ENCODE measurements around the gene NECAP2. TPM values are rescaled to one million over a fixed set of nuclear protein-coding genes. Genes with fewer than 3 reads are reported as not detected.
"Not testable (repeated sequence)": the region's sequence is repeated elsewhere in the genome, so short reads cannot be mapped to it uniquely, and the experiment has no call there.

NECAP2 gene
- total RNA-seq, 1 donor from 2014 or later, result 75.2 TPM

- H3K9me3 Mint-ChIP-seq; DNase-seq (ENCODE audit: low spot score); H3K27ac Mint-ChIP-seq; H3K27me3 Mint-ChIP-seq (ENCODE audit: low read depth); H3K36me3 Mint-ChIP-seq (ENCODE audit: low read depth): not testable (repeated sequence)
- H3K4me3 Mint-ChIP-seq (ENCODE audit: low read depth), result peak overlapping the region; percentile 83
- H3K4me1 Mint-ChIP-seq (ENCODE audit: low read depth), result peaks cover 15% of the 10 kb centered on the region
- intact Hi-C loops (cut with micrococcal nuclease), result loop anchor here (5.0 kb wide), 2 partner anchors 130 to 145 kb away; partner anchors contain the start of genes FBXO42 and SZRD1
Observed at GRCh38 chr1:16497474-16497904, 57.0 kb downstream of the NECAP2 start.

- H3K9me3 Mint-ChIP-seq; H3K27ac Mint-ChIP-seq; H3K36me3 Mint-ChIP-seq (ENCODE audit: low read depth); DNase-seq (ENCODE audit: low spot score); H3K27me3 Mint-ChIP-seq (ENCODE audit: low read depth): not testable (repeated sequence)
- peak overlapping the region; percentile 83 for H3K4me3 Mint-ChIP-seq (ENCODE audit: low read depth)
- intact Hi-C loops (cut with micrococcal nuclease), result loop anchor here (2.0 to 5.0 kb wide), 3 partner anchors 57 to 146 kb away; partner anchors contain the start of genes FBXO42, NECAP2 and SZRD1
- H3K4me1 Mint-ChIP-seq (ENCODE audit: low read depth), result peaks cover 10% of the 10 kb centered on the region
Observed at GRCh38 chr1:16498047-16498446, 57.5 kb downstream of the NECAP2 start.

GRCh38 chr1:16498573-16499413 lies 58.3 kb downstream of the NECAP2 start:
- Mint-ChIP-seq H3K4me3 (ENCODE audit: low read depth) (peak overlapping the region; percentile 84), H3K9me3 (no peaks in the 10 kb centered on the region), H3K4me1 (ENCODE audit: low read depth) (peaks cover 10% of the 10 kb centered on the region), H3K27me3 (ENCODE audit: low read depth) (peaks cover 11% of the 10 kb centered on the region), H3K36me3 (ENCODE audit: low read depth) (no peaks in the 10 kb centered on the region), H3K27ac (no peak overlapping the region)
- intact Hi-C loops (cut with micrococcal nuclease), result loop anchor here (2.0 to 5.0 kb wide), 3 partner anchors 58 to 146 kb away; partner anchors contain the start of genes FBXO42, NECAP2 and SZRD1
- DNase-seq (ENCODE audit: low spot score), result peak; percentile 83

- intact Hi-C loops (cut with micrococcal nuclease); DNase-seq (ENCODE audit: low spot score); H3K36me3 Mint-ChIP-seq (ENCODE audit: low read depth); H3K27ac Mint-ChIP-seq; H3K9me3 Mint-ChIP-seq: not testable (repeated sequence)
- Mint-ChIP-seq H3K27me3 (ENCODE audit: low read depth) (peaks cover 11% of the 10 kb centered on the region), H3K4me1 (ENCODE audit: low read depth) (peaks cover 10% of the 10 kb centered on the region), H3K4me3 (ENCODE audit: low read depth) (peak overlapping the region; percentile 84)
Observed at GRCh38 chr1:16500466-16500865, 59.9 kb downstream of the NECAP2 start.

- DNase-seq (ENCODE audit: low spot score); H3K9me3 Mint-ChIP-seq; H3K27ac Mint-ChIP-seq; H3K36me3 Mint-ChIP-seq (ENCODE audit: low read depth); intact Hi-C loops (cut with micrococcal nuclease): not testable (repeated sequence)
- Mint-ChIP-seq H3K4me1 (ENCODE audit: low read depth) (peaks cover 10% of the 10 kb centered on the region), H3K27me3 (ENCODE audit: low read depth) (peaks cover 11% of the 10 kb centered on the region), H3K4me3 (ENCODE audit: low read depth) (peak overlapping the region; percentile 26)
Observed at GRCh38 chr1:16500975-16501374, 60.5 kb downstream of the NECAP2 start.

DNA sequence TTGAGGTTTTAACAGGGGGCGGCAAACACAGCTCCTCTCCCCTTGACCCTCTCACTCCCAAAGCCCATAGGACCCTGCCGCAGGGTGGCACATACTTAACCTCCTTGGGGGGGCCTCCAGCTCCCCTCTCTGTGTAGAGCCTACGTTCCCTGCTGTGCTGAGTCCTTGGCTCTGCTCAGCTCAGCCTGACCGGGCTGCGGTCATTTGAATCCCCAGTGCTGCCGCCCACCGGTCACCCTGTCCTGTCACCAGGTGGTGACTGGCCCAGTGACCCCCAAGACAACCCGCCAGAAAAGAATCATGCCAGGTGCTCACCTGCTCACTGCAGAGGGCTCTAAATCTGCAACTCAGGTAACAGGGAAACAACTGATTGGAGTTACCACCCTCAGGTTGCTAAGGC lies 60.9 kb downstream of the NECAP2 start:
- intact Hi-C loops (cut with micrococcal nuclease); H3K27ac Mint-ChIP-seq; H3K9me3 Mint-ChIP-seq; DNase-seq (ENCODE audit: low spot score); H3K36me3 Mint-ChIP-seq (ENCODE audit: low read depth): not testable (repeated sequence)
- peak overlapping the region; percentile 26 for H3K4me3 Mint-ChIP-seq (ENCODE audit: low read depth)
- H3K4me1 Mint-ChIP-seq (ENCODE audit: low read depth), result peaks cover 10% of the 10 kb centered on the region
- peaks cover 11% of the 10 kb centered on the region for H3K27me3 Mint-ChIP-seq (ENCODE audit: low read depth)

DNA sequence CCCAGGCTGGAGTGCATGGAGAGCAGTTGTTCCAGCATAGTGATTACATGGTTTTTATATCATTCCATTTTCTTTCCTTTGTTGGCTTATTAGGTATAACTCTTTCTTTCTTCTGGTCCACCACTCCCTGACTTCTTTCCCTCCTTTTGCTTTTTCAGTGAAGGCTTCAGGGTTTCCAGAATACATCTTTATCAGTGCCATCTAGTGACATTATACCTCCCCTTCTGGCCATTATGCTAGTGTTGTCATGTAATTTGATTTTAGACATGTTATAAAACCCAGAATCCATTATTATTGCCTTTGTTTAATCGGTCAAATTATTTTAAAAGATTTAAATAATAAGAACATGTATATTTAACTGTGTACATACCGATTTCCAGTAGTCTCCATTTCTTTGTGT lies 63.0 kb downstream of the NECAP2 start:
- no peak for DNase-seq (ENCODE audit: low spot score)
- no peak overlapping the region for H3K4me3 Mint-ChIP-seq (ENCODE audit: low read depth)
- peaks cover 12% of the 10 kb centered on the region for H3K27me3 Mint-ChIP-seq (ENCODE audit: low read depth)
- no peaks in the 10 kb centered on the region for H3K36me3 Mint-ChIP-seq (ENCODE audit: low read depth)
- no peak overlapping the region for H3K27ac Mint-ChIP-seq
- intact Hi-C loops (cut with micrococcal nuclease), result no loop called here
- H3K9me3 Mint-ChIP-seq, result peaks cover 5% of the 10 kb centered on the region
- peaks cover 6% of the 10 kb centered on the region for H3K4me1 Mint-ChIP-seq (ENCODE audit: low read depth)

DNA sequence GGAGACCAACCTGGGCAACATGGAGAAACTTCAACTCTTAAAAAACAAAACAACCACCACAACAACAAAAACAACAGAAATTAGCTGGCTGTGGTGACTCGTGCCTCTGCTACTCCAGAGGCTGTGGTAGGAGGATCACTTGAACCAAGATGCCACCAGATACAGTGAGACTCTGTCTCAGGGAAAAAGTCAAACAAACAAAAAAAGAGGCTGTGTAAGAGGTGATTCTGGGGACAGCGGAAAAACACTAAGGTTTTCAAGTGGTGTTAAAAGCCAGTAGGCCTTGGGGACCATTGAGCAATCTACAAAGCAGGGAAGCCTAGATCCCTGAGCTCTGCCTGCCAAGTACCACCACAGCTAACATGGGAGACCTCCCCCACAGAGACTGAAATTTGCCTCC lies 65.3 kb downstream of the NECAP2 start:
- H3K4me1 Mint-ChIP-seq (ENCODE audit: low read depth); H3K27ac Mint-ChIP-seq; H3K9me3 Mint-ChIP-seq; H3K4me3 Mint-ChIP-seq (ENCODE audit: low read depth); DNase-seq (ENCODE audit: low spot score); H3K36me3 Mint-ChIP-seq (ENCODE audit: low read depth); intact Hi-C loops (cut with micrococcal nuclease): not testable (repeated sequence)
- peaks cover 12% of the 10 kb centered on the region for H3K27me3 Mint-ChIP-seq (ENCODE audit: low read depth)

GRCh38 chr1:16506364-16507136 lies 66.0 kb downstream of the NECAP2 start:
- H3K27me3 Mint-ChIP-seq (ENCODE audit: low read depth); H3K9me3 Mint-ChIP-seq; H3K4me3 Mint-ChIP-seq (ENCODE audit: low read depth); H3K36me3 Mint-ChIP-seq (ENCODE audit: low read depth); H3K27ac Mint-ChIP-seq; DNase-seq (ENCODE audit: low spot score); H3K4me1 Mint-ChIP-seq (ENCODE audit: low read depth); intact Hi-C loops (cut with micrococcal nuclease): not testable (repeated sequence)

DNA sequence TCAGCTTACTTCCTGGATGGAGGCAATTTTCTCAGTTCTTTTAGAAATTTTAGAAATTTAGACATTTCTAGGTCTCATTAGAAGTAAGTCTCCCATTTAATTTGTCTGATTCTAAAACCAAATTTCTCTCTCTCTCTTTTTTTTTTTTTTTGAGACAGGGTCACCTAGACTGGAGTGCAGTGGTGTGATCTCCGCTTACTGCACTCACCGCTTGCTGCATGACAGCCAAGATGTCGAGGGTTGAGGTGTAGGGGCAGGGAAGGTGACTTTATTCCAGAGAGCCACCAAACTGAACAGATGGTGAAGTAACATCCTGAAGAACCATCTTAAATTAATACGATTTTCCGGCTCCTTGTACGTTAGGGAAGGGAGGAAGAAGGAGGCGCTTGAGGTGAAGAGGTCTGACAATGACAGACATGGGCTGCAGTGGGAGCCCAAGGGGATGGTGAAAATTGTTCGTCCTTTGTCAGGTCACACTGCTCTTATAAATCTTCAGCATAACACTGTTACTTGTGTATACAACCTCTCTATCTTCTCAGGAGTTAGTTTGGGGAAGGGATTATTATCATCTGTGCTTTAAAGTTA lies 68.4 kb downstream of the NECAP2 start:
- DNase-seq (ENCODE audit: low spot score); H3K27ac Mint-ChIP-seq: not testable (repeated sequence)

More for the DNA sequence above, 68.4 kb downstream of the NECAP2 start:
- intact Hi-C loops (cut with micrococcal nuclease); H3K36me3 Mint-ChIP-seq (ENCODE audit: low read depth); H3K4me1 Mint-ChIP-seq (ENCODE audit: low read depth); H3K4me3 Mint-ChIP-seq (ENCODE audit: low read depth); H3K9me3 Mint-ChIP-seq; H3K27me3 Mint-ChIP-seq (ENCODE audit: low read depth): not testable (repeated sequence)
